GM23338 (cell line): ENCODE measurements around the gene CHRNB2. TPM values are rescaled to one million over a fixed set of nuclear protein-coding genes. Genes with fewer than 3 reads are reported as not detected.

Source experiments
- ATAC-seq: fragments of 200-7000 bp; cut with Tn5 transposase; 3 replicates; pipeline ENCODE4 v1.9.1; 2020
- DNase-seq: peaks from one replicate; pipeline ENCODE4 v3.0.0-alpha.2; 2015; ENCODE audit warnings: low spot score
- H2AFZ ChIP-seq: fragments of 200-600 bp; sonication (generic); 2 replicates; pipeline ENCODE4 v1.8.0; 2016; ENCODE audit warnings: antibody characterized with exemption, mild to moderate bottlenecking, moderate library complexity
- H3F3A ChIP-seq: fragments of 200-600 bp; sonication (generic); replicated peaks from 2 replicates; pipeline ENCODE4 v1.8.0; 2017; ENCODE audit warnings: antibody characterized with exemption, mixed run types, low read depth
- H3K27ac ChIP-seq: fragments of 200-600 bp; sonication (generic); 2 replicates; pipeline ENCODE4 v1.6.1; 2016; ENCODE audit warnings: low read depth
- H3K27me3 ChIP-seq: fragments of 200-600 bp; sonication (generic); 2 replicates; pipeline ENCODE4 v1.8.0; 2016; ENCODE audit warnings: mild to moderate bottlenecking, mixed run types, moderate library complexity; ENCODE audit not compliant: insufficient read depth
- H3K36me3 ChIP-seq: fragments of 200-600 bp; sonication (generic); 2 replicates; pipeline ENCODE4 v1.8.0; 2016; ENCODE audit warnings: mild to moderate bottlenecking; ENCODE audit not compliant: insufficient read depth
- H3K4me1 ChIP-seq: fragments of 200-600 bp; sonication (generic); 2 replicates; pipeline ENCODE4 v1.8.0; 2016; ENCODE audit warnings: mild to moderate bottlenecking, moderate library complexity; ENCODE audit not compliant: insufficient read depth
- H3K4me2 ChIP-seq: fragments of 200-600 bp; sonication (generic); 2 replicates; pipeline ENCODE4 v1.7.1; 2017; ENCODE audit warnings: mixed run types
- H3K4me3 ChIP-seq: fragments of 200-600 bp; sonication (generic); 2 replicates; pipeline ENCODE4 v1.6.1; 2016; ENCODE audit warnings: mixed run types
- H3K79me2 ChIP-seq: fragments of 200-600 bp; sonication (generic); replicated peaks from 2 replicates; pipeline ENCODE4 v1.8.0; 2017; ENCODE audit warnings: mild to moderate bottlenecking; ENCODE audit not compliant: insufficient read depth
- H3K9me2 ChIP-seq: fragments of 200-600 bp; sonication (generic); 2 replicates; pipeline ENCODE4 v1.8.0; 2017; ENCODE audit not compliant: insufficient read depth
- H4K20me1 ChIP-seq: fragments of 200-600 bp; sonication (generic); replicated peaks from 2 replicates; pipeline ENCODE4 v1.8.0; 2017; ENCODE audit warnings: mild to moderate bottlenecking; ENCODE audit not compliant: insufficient read depth
- H3K27ac Mint-ChIP-seq: 2 replicates; pipeline ENCODE4 v1.8.0; 2020; ENCODE audit warnings: inconsistent platforms, mild to moderate bottlenecking, moderate library complexity, mixed read lengths
- H3K27me3 Mint-ChIP-seq: 3 replicates; pipeline ENCODE4 v1.8.0; 2022; ENCODE audit warnings: low read depth, mild to moderate bottlenecking, moderate library complexity, mixed read lengths, inconsistent platforms; ENCODE audit not compliant: insufficient read depth, poor library complexity
- H3K36me3 Mint-ChIP-seq: 3 replicates; pipeline ENCODE4 v1.8.0; 2021; ENCODE audit warnings: low read depth, mild to moderate bottlenecking, inconsistent platforms, moderate library complexity, mixed read lengths
- H3K4me1 Mint-ChIP-seq: 3 replicates; pipeline ENCODE4 v1.8.0; 2020; ENCODE audit warnings: mild to moderate bottlenecking, inconsistent platforms, mixed read lengths
- H3K4me3 Mint-ChIP-seq: 3 replicates; pipeline ENCODE4 v1.8.0; 2021; ENCODE audit warnings: moderate library complexity, mild to moderate bottlenecking, inconsistent platforms, mixed read lengths
- H3K9me3 Mint-ChIP-seq: 3 replicates; pipeline ENCODE4 v1.8.0; 2020; ENCODE audit warnings: moderate library complexity, mild to moderate bottlenecking, inconsistent platforms, mixed read lengths
- CREB1 ChIP-seq: fragments of 250-450 bp; sonication (Bioruptor Pico); IDR thresholded peaks from 2 replicates; pipeline ENCODE4 v1.5.0; 2020; ENCODE audit warnings: low read depth, mild to moderate bottlenecking, moderate library complexity
- EZH2 ChIP-seq: fragments of 200-600 bp; sonication (generic); IDR thresholded peaks from one replicate; pipeline ENCODE4 v1.8.0; 2017; ENCODE audit warnings: antibody characterized with exemption, mild to moderate bottlenecking, low read depth; ENCODE audit not compliant: unreplicated experiment
- EZH2phosphoT487 ChIP-seq: fragments of 200-600 bp; sonication (generic); IDR thresholded peaks from one replicate; pipeline ENCODE4 v1.8.1; 2018; ENCODE audit warnings: antibody characterized with exemption; ENCODE audit not compliant: unreplicated experiment
- JUNB ChIP-seq: IDR thresholded peaks from one replicate; pipeline ENCODE4 v1.6.1; 2016; ENCODE audit warnings: antibody characterized with exemption; ENCODE audit not compliant: unreplicated experiment
- NANOG ChIP-seq: IDR thresholded peaks from 2 replicates; pipeline ENCODE4 v1.6.1; 2016; ENCODE audit warnings: antibody characterized with exemption, borderline replicate concordance
- POLR2AphosphoS5 ChIP-seq: IDR thresholded peaks from 2 replicates; pipeline ENCODE4 v1.6.1; 2016; ENCODE audit warnings: antibody characterized with exemption, low read depth
- STAT1 ChIP-seq: IDR thresholded peaks from one replicate; pipeline ENCODE4 v1.6.1; 2016; ENCODE audit warnings: antibody characterized with exemption; ENCODE audit not compliant: unreplicated experiment
- ZNF114 ChIP-seq: fragments of 250-450 bp; sonication (Bioruptor Pico); IDR thresholded peaks from 2 replicates; pipeline ENCODE4 v1.5.0; 2020; ENCODE audit warnings: mild to moderate bottlenecking, moderate library complexity
- ZNF331 ChIP-seq: fragments of 250-450 bp; sonication (Bioruptor Pico); IDR thresholded peaks from 2 replicates; pipeline ENCODE4 v1.5.0; 2020; ENCODE audit warnings: low read depth, mild to moderate bottlenecking, moderate library complexity
- polyA plus RNA-seq: library from polyadenylated mRNA; unstranded; fragments of >200 nt; fragmentation: Nextera tagmentation; extraction: Ambion mirVana; gene quantifications from 2 replicates; pipeline ENCODE4 v1.2.1, GENCODE V29; 2016
- total RNA-seq: library from RNA; depleted of rRNA; stranded (reverse); fragments of >200 nt; shearing (Covaris generic); gene quantifications from 2 replicates; pipeline ENCODE4 v1.2.3, GENCODE V29; 2014
- TF ChIP-seq, protein P1 (sequence below), 2 experiments: fragments of 200-600 bp in 1 of 2; sonication (generic) in 1 of 2; conservative IDR thresholded peaks; 2 replicates each; pipeline versions ENCODE4 v1.5.1 to v1.6.1; 2016 to 2017; ENCODE audit warnings: antibody characterized with exemption in 2 of 2, low read depth in 2 of 2, mild to moderate bottlenecking in 2 of 2, moderate library complexity in 1 of 2
- TF ChIP-seq, protein P2 (sequence below): fragments of 250-450 bp; sonication (Bioruptor Pico); IDR thresholded peaks from 2 replicates; pipeline ENCODE4 v1.5.0; 2020; ENCODE audit warnings: mild to moderate bottlenecking, moderate library complexity
- TF ChIP-seq, protein P3 (sequence below): IDR thresholded peaks from one replicate; pipeline ENCODE4 v1.6.1; 2018; ENCODE audit warnings: antibody characterized with exemption; ENCODE audit not compliant: unreplicated experiment
- TF ChIP-seq, protein P4 (sequence below): IDR thresholded peaks from 2 replicates; pipeline ENCODE4 v1.6.1; 2016; ENCODE audit warnings: antibody characterized with exemption

Gene CHRNB2
- total and polyA plus RNA-seq, 2 experiments from 2014 or later: 0.73 to 3.6 TPM

DNA sequence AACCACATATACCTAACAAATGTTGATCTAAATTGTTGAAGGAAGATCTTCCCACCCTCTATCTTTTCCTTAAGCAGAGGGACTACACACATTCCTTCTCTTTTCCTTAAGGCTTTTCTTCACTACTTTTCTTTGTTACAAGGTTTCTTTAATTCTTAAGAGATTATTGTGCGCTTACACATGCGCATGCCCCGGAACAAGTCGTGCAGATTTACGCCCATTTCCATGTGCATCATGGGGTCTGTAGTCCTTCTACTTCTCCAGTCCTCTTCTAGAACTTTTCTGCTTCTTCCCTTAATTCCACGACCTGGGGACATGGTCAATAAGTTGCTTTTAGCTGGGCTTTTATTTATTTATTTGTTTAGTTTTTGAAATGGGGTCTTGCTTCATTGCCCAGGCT, 1.7 kb upstream of the CHRNB2 start:
- Mint-ChIP-seq H3K4me3 (no peak overlapping the region; the same call in 2 of the 3 replicates), H3K4me1 (peaks cover 17% of the 10 kb centered on the region), H3K36me3 (no peaks in the 10 kb centered on the region; the same call in 2 of the 3 replicates), H3K27me3 (peaks cover 10% of the 10 kb centered on the region), H3K27ac (no peak overlapping the region), H3K9me3 (no peaks in the 10 kb centered on the region)
- Histone ChIP-seq H4K20me1 (no peaks in the 10 kb centered on the region), H3K4me1 (peaks cover 15% of the 10 kb centered on the region), H3K36me3 (no peaks in the 10 kb centered on the region), H3K27me3 (0 out of 2 replicates have a peak, but pooled peaks cover 4% of the 10 kb centered on the region), H2AFZ (no peak overlapping the region), H3F3A (peaks cover 17% of the 10 kb centered on the region), H3K27ac (no peak overlapping the region), H3K4me3 (no peak overlapping the region), H3K79me2 (no peaks in the 10 kb centered on the region), H3K4me2 (no peak overlapping the region), H3K9me2 (no peaks in the 10 kb centered on the region)
- ATAC-seq (no peak), DNase-seq (no peak)
- TF ChIP-seq EZH2 (no peak), POLR2AphosphoS5 (no peak), ZNF114 (CRISPR knock-in tag) (no peak), ZNF331 (no peak), STAT1 (no peak), NANOG (no peak), EZH2phosphoT487 (no peak), JUNB (no peak), CREB1 (CRISPR knock-in tag) (no peak)
- TF ChIP-seq, protein P1, sequence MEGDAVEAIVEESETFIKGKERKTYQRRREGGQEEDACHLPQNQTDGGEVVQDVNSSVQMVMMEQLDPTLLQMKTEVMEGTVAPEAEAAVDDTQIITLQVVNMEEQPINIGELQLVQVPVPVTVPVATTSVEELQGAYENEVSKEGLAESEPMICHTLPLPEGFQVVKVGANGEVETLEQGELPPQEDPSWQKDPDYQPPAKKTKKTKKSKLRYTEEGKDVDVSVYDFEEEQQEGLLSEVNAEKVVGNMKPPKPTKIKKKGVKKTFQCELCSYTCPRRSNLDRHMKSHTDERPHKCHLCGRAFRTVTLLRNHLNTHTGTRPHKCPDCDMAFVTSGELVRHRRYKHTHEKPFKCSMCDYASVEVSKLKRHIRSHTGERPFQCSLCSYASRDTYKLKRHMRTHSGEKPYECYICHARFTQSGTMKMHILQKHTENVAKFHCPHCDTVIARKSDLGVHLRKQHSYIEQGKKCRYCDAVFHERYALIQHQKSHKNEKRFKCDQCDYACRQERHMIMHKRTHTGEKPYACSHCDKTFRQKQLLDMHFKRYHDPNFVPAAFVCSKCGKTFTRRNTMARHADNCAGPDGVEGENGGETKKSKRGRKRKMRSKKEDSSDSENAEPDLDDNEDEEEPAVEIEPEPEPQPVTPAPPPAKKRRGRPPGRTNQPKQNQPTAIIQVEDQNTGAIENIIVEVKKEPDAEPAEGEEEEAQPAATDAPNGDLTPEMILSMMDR (conservative IDR thresholded peaks at IDR 0.05; ENCODE audit: low read depth in 2 of 2): no peak
- TF ChIP-seq, protein P2, sequence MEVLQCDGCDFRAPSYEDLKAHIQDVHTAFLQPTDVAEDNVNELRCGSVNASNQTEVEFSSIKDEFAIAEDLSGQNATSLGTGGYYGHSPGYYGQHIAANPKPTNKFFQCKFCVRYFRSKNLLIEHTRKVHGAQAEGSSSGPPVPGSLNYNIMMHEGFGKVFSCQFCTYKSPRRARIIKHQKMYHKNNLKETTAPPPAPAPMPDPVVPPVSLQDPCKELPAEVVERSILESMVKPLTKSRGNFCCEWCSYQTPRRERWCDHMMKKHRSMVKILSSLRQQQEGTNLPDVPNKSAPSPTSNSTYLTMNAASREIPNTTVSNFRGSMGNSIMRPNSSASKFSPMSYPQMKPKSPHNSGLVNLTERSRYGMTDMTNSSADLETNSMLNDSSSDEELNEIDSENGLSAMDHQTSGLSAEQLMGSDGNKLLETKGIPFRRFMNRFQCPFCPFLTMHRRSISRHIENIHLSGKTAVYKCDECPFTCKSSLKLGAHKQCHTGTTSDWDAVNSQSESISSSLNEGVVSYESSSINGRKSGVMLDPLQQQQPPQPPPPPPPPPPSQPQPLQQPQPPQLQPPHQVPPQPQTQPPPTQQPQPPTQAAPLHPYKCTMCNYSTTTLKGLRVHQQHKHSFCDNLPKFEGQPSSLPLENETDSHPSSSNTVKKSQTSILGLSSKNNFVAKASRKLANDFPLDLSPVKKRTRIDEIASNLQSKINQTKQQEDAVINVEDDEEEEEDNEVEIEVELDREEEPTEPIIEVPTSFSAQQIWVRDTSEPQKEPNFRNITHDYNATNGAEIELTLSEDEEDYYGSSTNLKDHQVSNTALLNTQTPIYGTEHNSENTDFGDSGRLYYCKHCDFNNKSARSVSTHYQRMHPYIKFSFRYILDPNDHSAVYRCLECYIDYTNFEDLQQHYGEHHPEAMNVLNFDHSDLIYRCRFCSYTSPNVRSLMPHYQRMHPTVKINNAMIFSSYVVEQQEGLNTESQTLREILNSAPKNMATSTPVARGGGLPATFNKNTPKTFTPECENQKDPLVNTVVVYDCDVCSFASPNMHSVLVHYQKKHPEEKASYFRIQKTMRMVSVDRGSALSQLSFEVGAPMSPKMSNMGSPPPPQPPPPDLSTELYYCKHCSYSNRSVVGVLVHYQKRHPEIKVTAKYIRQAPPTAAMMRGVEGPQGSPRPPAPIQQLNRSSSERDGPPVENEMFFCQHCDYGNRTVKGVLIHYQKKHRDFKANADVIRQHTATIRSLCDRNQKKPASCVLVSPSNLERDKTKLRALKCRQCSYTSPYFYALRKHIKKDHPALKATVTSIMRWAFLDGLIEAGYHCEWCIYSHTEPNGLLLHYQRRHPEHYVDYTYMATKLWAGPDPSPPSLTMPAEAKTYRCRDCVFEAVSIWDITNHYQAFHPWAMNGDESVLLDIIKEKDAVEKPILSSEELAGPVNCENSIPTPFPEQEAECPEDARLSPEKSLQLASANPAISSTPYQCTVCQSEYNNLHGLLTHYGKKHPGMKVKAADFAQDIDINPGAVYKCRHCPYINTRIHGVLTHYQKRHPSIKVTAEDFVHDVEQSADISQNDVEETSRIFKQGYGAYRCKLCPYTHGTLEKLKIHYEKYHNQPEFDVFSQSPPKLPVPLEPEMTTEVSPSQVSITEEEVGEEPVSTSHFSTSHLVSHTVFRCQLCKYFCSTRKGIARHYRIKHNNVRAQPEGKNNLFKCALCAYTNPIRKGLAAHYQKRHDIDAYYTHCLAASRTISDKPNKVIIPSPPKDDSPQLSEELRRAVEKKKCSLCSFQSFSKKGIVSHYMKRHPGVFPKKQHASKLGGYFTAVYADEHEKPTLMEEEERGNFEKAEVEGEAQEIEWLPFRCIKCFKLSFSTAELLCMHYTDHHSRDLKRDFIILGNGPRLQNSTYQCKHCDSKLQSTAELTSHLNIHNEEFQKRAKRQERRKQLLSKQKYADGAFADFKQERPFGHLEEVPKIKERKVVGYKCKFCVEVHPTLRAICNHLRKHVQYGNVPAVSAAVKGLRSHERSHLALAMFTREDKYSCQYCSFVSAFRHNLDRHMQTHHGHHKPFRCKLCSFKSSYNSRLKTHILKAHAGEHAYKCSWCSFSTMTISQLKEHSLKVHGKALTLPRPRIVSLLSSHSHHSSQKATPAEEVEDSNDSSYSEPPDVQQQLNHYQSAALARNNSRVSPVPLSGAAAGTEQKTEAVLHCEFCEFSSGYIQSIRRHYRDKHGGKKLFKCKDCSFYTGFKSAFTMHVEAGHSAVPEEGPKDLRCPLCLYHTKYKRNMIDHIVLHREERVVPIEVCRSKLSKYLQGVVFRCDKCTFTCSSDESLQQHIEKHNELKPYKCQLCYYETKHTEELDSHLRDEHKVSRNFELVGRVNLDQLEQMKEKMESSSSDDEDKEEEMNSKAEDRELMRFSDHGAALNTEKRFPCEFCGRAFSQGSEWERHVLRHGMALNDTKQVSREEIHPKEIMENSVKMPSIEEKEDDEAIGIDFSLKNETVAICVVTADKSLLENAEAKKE (CRISPR knock-in tag): no peak
- TF ChIP-seq, protein P3, sequence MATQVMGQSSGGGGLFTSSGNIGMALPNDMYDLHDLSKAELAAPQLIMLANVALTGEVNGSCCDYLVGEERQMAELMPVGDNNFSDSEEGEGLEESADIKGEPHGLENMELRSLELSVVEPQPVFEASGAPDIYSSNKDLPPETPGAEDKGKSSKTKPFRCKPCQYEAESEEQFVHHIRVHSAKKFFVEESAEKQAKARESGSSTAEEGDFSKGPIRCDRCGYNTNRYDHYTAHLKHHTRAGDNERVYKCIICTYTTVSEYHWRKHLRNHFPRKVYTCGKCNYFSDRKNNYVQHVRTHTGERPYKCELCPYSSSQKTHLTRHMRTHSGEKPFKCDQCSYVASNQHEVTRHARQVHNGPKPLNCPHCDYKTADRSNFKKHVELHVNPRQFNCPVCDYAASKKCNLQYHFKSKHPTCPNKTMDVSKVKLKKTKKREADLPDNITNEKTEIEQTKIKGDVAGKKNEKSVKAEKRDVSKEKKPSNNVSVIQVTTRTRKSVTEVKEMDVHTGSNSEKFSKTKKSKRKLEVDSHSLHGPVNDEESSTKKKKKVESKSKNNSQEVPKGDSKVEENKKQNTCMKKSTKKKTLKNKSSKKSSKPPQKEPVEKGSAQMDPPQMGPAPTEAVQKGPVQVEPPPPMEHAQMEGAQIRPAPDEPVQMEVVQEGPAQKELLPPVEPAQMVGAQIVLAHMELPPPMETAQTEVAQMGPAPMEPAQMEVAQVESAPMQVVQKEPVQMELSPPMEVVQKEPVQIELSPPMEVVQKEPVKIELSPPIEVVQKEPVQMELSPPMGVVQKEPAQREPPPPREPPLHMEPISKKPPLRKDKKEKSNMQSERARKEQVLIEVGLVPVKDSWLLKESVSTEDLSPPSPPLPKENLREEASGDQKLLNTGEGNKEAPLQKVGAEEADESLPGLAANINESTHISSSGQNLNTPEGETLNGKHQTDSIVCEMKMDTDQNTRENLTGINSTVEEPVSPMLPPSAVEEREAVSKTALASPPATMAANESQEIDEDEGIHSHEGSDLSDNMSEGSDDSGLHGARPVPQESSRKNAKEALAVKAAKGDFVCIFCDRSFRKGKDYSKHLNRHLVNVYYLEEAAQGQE: no peak
- TF ChIP-seq, protein P4, sequence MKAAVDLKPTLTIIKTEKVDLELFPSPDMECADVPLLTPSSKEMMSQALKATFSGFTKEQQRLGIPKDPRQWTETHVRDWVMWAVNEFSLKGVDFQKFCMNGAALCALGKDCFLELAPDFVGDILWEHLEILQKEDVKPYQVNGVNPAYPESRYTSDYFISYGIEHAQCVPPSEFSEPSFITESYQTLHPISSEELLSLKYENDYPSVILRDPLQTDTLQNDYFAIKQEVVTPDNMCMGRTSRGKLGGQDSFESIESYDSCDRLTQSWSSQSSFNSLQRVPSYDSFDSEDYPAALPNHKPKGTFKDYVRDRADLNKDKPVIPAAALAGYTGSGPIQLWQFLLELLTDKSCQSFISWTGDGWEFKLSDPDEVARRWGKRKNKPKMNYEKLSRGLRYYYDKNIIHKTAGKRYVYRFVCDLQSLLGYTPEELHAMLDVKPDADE: no peak
